Measurements from ENCODE around the gene ARRDC1.
"Not testable (repeated sequence)": the region's sequence is repeated elsewhere in the genome, so short reads cannot be mapped to it uniquely, and the experiment has no call there.

Gene ARRDC1

GRCh38 chr9:137605121-137606004, at the start of gene ARRDC1:
Gene ARRDC1 (plus strand): TSS chr9:137605686. CDS start chr9:137605718, 32 bp downstream.
- peak; percentile 89 for DNase-seq

- DNase-seq = no peak
Observed at GRCh38 chr9:137556069-137556838, 49.2 kb upstream of the ARRDC1 start.

GRCh38 chr9:137558127-137558526, 47.4 kb upstream of the ARRDC1 start:
- DNase-seq = no peak

GRCh38 chr9:137564134-137564533, 41.4 kb upstream of the ARRDC1 start:
- DNase-seq = no peak

GRCh38 chr9:137564817-137565411, 40.6 kb upstream of the ARRDC1 start:
- DNase-seq = no peak

- DNase-seq = not testable (repeated sequence)
Observed at GRCh38 chr9:137568445-137568844, 37.0 kb upstream of the ARRDC1 start.

GRCh38 chr9:137569609-137570203, 35.8 kb upstream of the ARRDC1 start:
- DNase-seq = no peak

GRCh38 chr9:137570566-137570965, 34.9 kb upstream of the ARRDC1 start:
- no peak for DNase-seq

GRCh38 chr9:137574192-137574591, 31.3 kb upstream of the ARRDC1 start:
- DNase-seq = no peak

GRCh38 chr9:137575364-137575715, 30.1 kb upstream of the ARRDC1 start:
- no peak for DNase-seq

- DNase-seq = no peak
Observed at GRCh38 chr9:137575716-137576411, 29.6 kb upstream of the ARRDC1 start.

- peak; percentile 83 for DNase-seq
Observed at GRCh38 chr9:137578518-137579258, 26.8 kb upstream of the ARRDC1 start, which contains the start of gene DPH7. Gene DPH7 (minus strand): TSS chr9:137578925. CDS start chr9:137578777, 148 bp downstream.

- no peak for DNase-seq
Observed at GRCh38 chr9:137579259-137579604, 26.3 kb upstream of the ARRDC1 start.

- no peak for DNase-seq
Observed at GRCh38 chr9:137580209-137580953, 25.1 kb upstream of the ARRDC1 start.

- no peak for DNase-seq
Observed at GRCh38 chr9:137580954-137581322, 24.5 kb upstream of the ARRDC1 start.

- no peak for DNase-seq
Observed at GRCh38 chr9:137581361-137582285, 23.9 kb upstream of the ARRDC1 start.

GRCh38 chr9:137582286-137582860, 23.1 kb upstream of the ARRDC1 start:
- no peak for DNase-seq

GRCh38 chr9:137583347-137583746, 22.1 kb upstream of the ARRDC1 start:
- DNase-seq = no peak

- no peak for DNase-seq
Observed at GRCh38 chr9:137583957-137584356, 21.5 kb upstream of the ARRDC1 start.

- DNase-seq = no peak
Observed at GRCh38 chr9:137586854-137587253, 18.6 kb upstream of the ARRDC1 start.
